ENCODE results near the gene MCOLN2. TPM values are rescaled to one million over a fixed set of nuclear protein-coding genes. Genes with fewer than 3 reads are reported as not detected.

The MCOLN2 gene
- total and polyA plus RNA-seq, 4 donors: 0.16 to 0.28 (median 0.25) TPM; not detected in 1

DNA sequence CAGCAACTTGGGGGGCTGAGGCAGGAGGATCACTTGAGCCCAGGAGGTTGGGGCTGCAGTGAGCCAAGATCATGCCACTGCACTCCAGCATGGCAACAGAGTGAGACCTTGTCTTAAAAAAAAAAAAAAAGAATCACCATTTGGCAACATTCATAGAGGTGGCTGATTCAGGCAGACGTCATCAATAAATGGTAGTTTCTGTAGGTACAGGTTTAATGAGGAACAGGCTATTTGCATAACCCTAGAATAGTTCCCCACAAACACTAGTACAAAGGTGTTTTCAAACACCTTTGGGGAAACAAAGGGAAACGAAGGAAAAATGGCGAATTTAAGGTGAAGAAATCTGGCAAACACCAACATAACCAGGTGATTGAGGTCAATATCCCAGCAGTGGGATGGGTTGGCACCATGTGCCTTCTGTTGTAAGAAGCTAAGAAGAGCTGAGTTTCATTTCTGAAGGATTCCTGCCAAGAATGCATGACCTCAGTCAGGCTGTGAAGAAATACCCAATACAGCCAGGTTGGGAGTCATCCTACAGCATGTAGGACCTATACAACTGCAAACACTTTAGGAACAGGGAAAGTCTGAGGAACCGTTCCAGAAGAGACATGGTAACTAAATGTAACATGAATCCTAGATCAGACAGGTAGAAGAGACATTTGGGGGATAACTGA is 109.5 kb downstream of the MCOLN2 start:
- Histone ChIP-seq H3K4me3 (ENCODE audit: low read depth in 1 of 3, low read length in 3 of 3) (no peak overlapping the region), H3K27me3 (ENCODE audit: control insufficient read depth in 4 of 4, insufficient read depth in 4 of 4, low read length in 3 of 4) (peaks cover 0 to 2% (median under 1%) of the 10 kb centered on the region in 4 donors), H3K4me1 (ENCODE audit: control insufficient read depth in 4 of 4, insufficient read depth in 4 of 4, low read length in 3 of 4) (peaks cover 0 to 3% (median 2%) of the 10 kb centered on the region in 4 donors), H3K9ac (ENCODE audit: low read depth in 1 of 2, low read length in 2 of 2) (no peak overlapping the region), H3K9me3 (ENCODE audit: control insufficient read depth in 4 of 4, low read length in 3 of 4) (no peaks in the 10 kb centered on the region), H3K27ac (ENCODE audit: low read depth in 1 of 2, low read length in 2 of 2) (no peak overlapping the region), H3K36me3 (ENCODE audit: control insufficient read depth in 4 of 4, insufficient read depth in 3 of 4, low read depth in 1 of 4, low read length in 3 of 4) (no peaks in the 10 kb centered on the region)
- DNase-seq (ENCODE audit: low spot score): no peak
- TF ChIP-seq NR2F2 (IDR thresholded peaks at IDR 0.05) (no peak), HNF4G (IDR thresholded peaks at IDR 0.05) (no peak)
- WGBS: 86% methylated on average over 4 of the region's 4 CpGs

DNA sequence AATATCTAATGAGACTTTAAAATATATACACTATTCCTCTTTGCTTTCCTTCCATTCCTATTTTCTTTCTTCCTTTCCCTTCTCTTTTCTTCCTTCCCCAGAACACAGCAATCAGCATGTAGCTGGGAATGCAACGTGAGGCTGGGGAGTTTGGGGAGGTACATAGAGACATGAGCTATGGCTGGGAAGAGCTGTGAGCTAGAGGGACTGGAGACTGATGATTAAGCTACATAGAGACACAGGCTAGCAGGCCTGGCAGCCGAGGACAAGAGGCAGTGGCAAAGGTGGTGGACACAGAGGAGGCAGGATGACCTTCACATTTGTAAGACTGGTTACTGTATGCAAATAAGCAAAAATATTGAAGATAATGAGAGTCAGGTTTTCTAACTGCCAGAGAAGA is 111.4 kb downstream of the MCOLN2 start:
- WGBS: 83% methylated on average over 2 of the region's 2 CpGs
- H3K9ac ChIP-seq (ENCODE audit: low read depth in 1 of 2, low read length in 2 of 2): no peak overlapping the region
- peaks cover 0 to 2% (median 0%) of the 10 kb centered on the region in 4 donors for H3K4me1 ChIP-seq (ENCODE audit: control insufficient read depth in 4 of 4, insufficient read depth in 4 of 4, low read length in 3 of 4)
- peaks cover 0 to 3% (median 0%) of the 10 kb centered on the region in 4 donors for H3K9me3 ChIP-seq (ENCODE audit: control insufficient read depth in 4 of 4, low read length in 3 of 4)
- no peak for DNase-seq (ENCODE audit: low spot score)
- H3K36me3 ChIP-seq (ENCODE audit: control insufficient read depth in 4 of 4, insufficient read depth in 3 of 4, low read depth in 1 of 4, low read length in 3 of 4): no peaks in the 10 kb centered on the region
- no peak overlapping the region for H3K4me3 ChIP-seq (ENCODE audit: low read depth in 1 of 3, low read length in 3 of 3)
- no peak for TF ChIP-seq JUND (IDR thresholded peaks at IDR 0.05)
- no peak for TF ChIP-seq TAF1 (conservative IDR thresholded peaks at IDR 0.05)
- no peak for TF ChIP-seq NR2F2 (IDR thresholded peaks at IDR 0.05)
- no peak for TF ChIP-seq HNF4A (conservative IDR thresholded peaks at IDR 0.05)
- TF ChIP-seq GABPA (IDR thresholded peaks at IDR 0.05 in 1 of 2, conservative IDR thresholded peaks at IDR 0.05 in 1 of 2): no peak
- no peak for TF ChIP-seq YY1 (IDR thresholded peaks at IDR 0.05)
- TF ChIP-seq FOXA1 (IDR thresholded peaks at IDR 0.05): no peak
- TF ChIP-seq RAD21 (IDR thresholded peaks at IDR 0.05): no peak
- no peak for TF ChIP-seq RXRA (IDR thresholded peaks at IDR 0.05)
- no peak for TF ChIP-seq EGR1 (IDR thresholded peaks at IDR 0.05; ENCODE audit: low read depth in 2 of 2)
- TF ChIP-seq SP1 (IDR thresholded peaks at IDR 0.05): no peak
- TF ChIP-seq HNF4G (IDR thresholded peaks at IDR 0.05): no peak
- TF ChIP-seq, protein P1, sequence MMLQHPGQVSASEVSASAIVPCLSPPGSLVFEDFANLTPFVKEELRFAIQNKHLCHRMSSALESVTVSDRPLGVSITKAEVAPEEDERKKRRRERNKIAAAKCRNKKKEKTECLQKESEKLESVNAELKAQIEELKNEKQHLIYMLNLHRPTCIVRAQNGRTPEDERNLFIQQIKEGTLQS (IDR thresholded peaks at IDR 0.05): no peak
- TF ChIP-seq, protein P2, sequence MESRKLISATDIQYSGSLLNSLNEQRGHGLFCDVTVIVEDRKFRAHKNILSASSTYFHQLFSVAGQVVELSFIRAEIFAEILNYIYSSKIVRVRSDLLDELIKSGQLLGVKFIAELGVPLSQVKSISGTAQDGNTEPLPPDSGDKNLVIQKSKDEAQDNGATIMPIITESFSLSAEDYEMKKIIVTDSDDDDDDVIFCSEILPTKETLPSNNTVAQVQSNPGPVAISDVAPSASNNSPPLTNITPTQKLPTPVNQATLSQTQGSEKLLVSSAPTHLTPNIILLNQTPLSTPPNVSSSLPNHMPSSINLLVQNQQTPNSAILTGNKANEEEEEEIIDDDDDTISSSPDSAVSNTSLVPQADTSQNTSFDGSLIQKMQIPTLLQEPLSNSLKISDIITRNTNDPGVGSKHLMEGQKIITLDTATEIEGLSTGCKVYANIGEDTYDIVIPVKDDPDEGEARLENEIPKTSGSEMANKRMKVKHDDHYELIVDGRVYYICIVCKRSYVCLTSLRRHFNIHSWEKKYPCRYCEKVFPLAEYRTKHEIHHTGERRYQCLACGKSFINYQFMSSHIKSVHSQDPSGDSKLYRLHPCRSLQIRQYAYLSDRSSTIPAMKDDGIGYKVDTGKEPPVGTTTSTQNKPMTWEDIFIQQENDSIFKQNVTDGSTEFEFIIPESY (IDR thresholded peaks at IDR 0.05): no peak
- no peak for TF ChIP-seq FOXA2 (IDR thresholded peaks at IDR 0.05)
- TF ChIP-seq, protein P3, sequence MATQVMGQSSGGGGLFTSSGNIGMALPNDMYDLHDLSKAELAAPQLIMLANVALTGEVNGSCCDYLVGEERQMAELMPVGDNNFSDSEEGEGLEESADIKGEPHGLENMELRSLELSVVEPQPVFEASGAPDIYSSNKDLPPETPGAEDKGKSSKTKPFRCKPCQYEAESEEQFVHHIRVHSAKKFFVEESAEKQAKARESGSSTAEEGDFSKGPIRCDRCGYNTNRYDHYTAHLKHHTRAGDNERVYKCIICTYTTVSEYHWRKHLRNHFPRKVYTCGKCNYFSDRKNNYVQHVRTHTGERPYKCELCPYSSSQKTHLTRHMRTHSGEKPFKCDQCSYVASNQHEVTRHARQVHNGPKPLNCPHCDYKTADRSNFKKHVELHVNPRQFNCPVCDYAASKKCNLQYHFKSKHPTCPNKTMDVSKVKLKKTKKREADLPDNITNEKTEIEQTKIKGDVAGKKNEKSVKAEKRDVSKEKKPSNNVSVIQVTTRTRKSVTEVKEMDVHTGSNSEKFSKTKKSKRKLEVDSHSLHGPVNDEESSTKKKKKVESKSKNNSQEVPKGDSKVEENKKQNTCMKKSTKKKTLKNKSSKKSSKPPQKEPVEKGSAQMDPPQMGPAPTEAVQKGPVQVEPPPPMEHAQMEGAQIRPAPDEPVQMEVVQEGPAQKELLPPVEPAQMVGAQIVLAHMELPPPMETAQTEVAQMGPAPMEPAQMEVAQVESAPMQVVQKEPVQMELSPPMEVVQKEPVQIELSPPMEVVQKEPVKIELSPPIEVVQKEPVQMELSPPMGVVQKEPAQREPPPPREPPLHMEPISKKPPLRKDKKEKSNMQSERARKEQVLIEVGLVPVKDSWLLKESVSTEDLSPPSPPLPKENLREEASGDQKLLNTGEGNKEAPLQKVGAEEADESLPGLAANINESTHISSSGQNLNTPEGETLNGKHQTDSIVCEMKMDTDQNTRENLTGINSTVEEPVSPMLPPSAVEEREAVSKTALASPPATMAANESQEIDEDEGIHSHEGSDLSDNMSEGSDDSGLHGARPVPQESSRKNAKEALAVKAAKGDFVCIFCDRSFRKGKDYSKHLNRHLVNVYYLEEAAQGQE (IDR thresholded peaks at IDR 0.05): no peak
- H3K27me3 ChIP-seq (ENCODE audit: control insufficient read depth in 4 of 4, insufficient read depth in 4 of 4, low read length in 3 of 4): no peaks in the 10 kb centered on the region
- H3K27ac ChIP-seq (ENCODE audit: low read depth in 1 of 2, low read length in 2 of 2): no peak overlapping the region
